Measurements from ENCODE around the gene ABCD2.
"Not testable (repeated sequence)": the region's sequence is repeated elsewhere in the genome, so short reads cannot be mapped to it uniquely, and the experiment has no call there.

Gene ABCD2

DNA sequence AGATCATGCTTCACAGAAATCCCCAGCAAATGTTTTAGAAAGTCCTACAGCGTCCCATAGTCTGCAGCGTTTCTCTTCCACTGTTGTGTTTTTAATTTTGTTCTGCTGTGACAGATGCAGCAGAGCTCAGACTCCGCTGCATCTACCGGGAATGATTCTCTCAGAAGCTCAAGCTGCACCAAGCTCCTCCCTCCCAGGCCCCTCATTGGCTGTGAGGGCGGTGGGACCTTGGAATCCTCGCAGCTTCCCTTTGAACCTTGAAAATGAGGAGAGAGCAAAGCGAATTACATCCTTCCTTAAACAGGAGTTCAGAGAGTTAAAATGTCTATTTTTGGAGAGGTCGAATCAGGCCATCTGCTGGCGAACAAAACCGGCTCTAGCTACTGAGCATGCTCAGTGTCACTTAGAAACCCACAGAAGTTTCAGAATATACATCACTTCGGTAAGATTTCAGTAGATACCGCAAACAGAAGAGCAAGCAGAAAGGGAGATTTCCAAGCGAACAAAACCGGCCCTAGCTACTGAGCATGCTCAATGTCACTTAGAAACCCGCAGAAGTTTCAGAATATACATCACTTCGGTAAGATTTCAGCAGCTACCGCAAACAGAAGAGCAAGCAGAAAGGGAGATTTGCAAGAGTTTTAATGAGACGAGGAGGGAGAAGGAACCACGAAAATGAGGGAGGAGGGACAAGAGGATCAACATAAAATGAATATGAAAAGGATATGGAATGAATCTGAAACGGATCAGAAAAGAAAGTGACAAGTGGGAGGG is at the start of gene ABCD2:
TSS of gene ABCD2 (minus strand) at position 144 of the 774 bp plus-strand sequence. CDS start 188 bp downstream, outside the sequence.
- DNase-seq: peak; percentile 65

DNA sequence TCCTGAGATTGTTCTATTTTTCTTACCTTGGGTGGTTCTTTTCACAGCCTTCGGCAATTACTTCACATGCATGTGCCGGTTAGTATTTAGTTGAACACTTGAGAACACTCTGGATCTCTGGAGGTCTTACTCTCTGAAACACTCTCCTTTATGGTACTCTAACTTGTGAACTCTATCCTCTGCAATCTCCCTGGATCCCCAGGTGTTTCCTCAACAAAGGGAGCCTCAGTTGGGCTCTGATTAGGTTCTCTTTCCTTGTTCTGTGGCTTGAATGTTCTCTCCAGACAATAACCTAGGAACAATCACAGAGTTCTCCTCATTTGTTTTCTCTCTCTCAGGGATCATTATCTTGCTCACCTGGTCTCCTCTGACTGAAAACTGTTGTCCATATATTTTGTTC is 40.5 kb upstream of the ABCD2 start:
- DNase-seq: no peak

DNA sequence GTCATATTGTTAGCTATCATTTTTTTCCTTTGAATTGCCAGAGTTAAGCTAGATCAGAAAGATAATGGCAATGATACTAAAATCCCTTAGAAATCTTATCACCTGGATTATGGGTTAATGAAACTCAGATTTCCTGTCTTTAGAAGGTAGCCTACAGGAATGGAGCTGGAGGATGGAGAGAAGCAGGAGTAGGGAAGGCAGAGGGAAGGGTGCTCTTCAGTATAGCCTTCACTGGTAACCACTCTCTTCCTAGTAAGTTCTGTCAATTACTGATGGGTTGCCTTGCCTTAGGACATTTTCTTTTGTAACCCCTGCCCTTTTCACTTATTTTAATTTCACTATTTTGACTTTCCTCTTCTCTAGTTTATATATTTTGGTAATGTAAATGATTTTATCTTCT is 27.8 kb upstream of the ABCD2 start:
- no peak for DNase-seq

DNA sequence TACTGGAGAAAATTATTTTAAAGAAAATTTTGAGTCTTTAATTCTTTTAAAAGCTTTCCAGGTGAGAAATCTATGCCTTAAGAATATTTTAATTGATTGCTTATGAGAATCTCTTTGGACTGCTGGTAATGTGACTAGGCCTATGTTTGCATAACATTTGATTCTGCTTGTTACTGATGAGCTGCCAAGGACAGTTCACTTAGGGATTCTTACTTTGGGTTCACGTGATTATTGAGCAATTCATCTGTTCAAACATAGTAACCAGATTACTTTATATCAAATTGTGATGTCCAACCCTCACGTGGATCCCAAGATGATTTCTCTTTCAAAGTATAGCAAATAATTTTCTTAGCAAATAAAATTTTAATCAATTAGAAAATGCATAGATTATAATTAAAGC is 27.4 kb upstream of the ABCD2 start:
- no peak for DNase-seq

DNA sequence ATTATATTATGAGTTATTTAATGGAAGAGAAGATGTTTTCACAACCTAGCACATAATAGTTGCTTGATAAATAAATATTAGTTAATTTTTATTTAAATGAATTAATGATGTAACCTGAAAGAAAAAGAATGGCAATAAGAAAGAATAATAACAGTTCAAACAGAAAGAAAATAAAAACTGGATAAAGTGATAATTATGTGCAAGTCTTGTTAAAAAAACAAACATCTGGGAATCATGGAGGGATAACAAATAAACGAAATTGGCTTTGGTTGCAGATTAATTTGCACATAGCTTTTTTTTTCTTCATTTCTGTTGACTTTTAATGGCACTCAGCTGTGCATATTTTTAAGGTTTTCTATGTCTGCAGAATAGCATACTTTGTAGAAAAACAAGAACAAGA is 23.4 kb upstream of the ABCD2 start:
- no peak for DNase-seq

DNA sequence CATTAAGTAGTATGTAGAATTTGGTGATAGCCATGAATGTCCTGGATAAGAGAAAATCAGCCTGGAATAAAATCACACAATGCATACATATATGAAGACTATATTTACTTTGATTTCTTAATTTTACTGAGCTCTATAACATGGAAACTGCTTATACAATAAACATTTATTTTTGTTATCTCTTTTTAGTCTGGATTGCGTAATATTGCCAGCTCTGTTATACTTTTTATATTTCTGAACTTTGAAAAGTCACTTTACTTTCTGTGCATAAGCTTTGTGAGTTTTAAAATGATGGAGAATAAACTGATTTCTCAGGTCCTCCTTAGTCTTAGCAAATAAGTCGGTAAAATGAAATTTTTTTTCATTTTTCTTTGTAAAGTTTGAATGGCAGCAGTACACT is 19.2 kb upstream of the ABCD2 start:
- no peak for DNase-seq

DNA sequence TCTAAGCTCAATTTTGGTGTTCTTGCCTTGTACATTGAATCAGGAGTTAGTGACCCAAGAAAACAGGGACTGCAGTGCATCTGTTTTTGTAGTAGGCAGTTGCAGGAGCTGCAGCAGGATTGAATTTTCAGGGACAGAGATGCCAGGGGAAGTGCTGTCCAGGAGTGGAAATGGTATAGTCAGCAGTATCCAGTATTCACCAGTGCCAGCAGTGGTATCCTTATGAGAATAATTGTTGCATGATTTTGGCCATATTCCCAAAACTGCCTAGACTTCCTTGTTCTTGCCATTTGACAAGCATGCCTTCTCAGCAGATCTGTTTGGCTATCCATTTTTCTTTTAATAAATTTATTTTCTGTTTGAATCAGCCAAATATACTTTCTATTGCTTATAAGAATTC is 18.6 kb upstream of the ABCD2 start:
- DNase-seq: no peak

DNA sequence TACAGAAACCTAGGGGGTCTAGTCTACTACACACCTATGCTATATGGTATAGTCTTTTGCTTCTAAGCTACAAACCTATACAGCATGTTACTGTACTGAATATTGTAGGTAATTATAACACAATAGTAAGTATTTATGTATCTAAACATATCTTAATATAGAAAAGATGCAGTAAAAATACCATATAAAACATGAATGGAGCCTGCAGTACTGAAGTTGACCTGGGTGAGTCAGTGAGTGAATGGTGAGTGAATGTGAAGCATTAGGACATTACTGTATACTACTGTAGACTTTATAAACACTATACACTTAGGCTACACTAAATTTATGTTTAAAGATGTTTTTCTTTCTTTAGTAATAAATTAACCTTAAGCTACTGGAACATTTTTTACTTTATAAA is 13.1 kb upstream of the ABCD2 start:
- DNase-seq: no peak

DNA sequence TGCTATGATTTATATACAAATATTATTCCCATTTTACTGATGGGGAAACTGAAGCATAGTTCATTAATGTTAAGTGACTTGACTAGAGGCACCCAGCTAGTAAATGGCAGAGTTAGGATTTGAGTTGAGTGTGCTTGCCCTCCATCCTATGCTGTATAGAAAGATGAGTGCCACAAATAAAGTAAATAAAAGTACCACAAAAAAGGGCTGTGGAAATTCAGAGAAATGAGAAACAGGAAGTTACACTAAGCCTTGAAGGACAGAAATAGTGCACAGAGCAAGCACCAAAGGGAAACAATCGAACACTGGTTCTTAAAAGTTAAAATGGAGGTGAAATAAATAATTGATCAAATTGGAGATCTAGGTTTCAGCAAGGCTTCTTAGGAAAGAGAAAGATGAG is 9.2 kb upstream of the ABCD2 start:
- DNase-seq: no peak

DNA sequence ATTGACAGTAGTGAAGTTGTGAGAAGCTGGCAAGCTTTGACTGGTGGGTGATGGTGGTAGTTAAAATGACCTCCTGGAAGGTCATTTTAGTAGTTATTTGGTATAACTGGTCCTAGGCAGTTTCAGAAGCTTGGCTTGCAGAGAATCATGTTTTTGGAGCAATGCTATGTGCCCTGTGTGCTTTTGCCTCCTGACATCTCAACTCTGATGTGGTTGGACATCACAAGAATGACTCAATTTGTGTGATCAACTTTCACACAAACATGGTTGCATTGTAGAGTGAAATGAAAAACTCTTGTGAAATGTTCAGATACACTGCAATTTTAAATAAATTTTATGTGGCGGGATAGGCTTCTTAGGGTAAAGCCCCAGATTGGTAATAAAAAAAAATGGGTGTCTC is 8.3 kb upstream of the ABCD2 start:
- DNase-seq: no peak

DNA sequence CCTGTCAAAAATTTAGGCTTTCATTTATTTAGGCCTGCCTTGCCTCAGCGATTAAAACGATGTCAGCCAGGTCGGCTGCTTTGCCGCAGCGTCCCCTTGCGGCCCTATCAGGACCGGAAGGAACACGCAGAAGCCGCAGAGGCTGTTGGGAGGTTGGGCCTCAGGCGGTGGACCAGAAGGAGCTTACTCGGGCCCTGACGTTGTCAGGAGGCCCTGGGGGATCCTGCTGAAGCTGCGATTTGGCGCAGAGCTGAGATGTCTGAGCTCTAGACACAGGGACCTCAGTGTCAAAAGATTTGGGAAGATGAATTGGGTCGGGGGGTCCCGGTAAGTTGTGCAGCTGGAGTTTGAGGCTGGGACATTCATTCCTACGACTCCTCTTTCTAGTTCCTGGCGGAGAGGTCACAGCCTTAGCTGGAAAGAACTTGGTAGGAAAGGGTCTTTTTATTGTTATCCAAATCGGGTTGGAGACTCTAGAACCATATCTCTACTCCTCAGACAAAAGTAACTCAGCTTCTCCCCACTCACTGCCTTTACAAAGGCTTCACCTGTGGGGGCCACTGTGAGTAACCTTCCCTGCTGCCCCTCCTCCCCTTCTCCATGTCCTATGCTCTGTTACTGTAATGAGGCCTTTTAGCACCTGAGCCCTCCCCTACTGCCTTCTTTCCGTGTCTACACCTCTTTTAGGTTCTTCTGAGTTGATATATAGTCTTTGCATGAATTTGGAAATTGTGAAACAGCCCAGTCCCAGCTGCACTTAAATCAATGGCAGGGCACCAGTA is 6.6 kb upstream of the ABCD2 start:
- no peak for DNase-seq

DNA sequence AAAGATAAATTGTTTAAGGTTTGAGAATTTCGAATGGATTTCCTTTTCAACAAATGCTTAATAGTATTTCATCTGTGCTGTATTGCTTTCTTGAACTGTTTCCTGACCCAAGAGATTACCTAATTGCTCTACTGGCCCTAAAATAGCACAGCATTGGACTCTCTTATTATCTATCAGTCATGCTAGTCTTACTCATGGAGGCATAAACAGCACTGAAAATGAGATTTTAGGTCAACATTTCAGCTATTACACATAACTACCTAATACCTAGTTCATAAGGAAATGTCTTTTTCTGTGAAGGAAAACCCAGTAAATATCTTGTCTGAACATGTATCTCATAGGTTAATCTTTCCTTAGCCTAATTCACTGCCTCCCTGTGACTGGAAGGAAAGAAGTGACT is 4.3 kb upstream of the ABCD2 start:
- no peak for DNase-seq

DNA sequence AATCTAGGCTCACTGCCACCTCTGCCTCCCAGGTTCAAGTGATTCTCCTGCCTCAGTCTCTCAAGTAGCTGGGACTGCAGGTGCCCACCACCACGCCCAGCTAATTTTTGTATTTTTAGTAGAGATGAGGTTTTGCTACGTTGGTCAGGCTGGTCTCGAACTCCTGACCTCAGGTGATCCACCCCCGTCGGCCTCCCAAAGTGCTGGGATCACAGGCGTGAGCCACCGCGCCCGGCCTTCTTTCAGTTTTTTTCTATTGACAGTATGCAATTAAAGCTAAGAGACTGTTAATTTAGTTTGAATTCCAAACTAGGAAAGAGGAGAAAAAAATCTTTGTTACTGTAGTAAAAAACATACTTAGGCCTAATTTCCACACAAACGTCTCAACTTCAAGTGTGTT is 3.6 kb upstream of the ABCD2 start:
- DNase-seq: not testable (repeated sequence)

DNA sequence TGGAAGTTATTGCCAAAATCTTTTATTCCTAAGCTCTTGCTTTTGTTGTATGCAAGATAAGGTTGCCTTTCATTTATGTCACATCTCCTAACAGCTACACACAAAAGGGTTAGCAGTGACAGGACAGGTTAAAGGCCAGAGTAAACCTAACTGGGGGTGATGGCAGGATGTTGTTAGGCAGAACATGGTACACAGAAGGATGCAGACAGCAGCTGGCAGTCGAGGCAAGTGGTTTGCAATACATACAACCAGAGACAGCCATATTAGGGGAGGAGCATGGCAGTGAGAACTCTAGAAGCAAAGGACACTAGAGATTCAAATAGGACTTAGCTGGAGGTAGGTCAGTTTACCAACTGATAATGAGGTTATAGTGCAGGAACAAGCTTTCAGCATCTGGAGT is 2.7 kb upstream of the ABCD2 start:
- no peak for DNase-seq

DNA sequence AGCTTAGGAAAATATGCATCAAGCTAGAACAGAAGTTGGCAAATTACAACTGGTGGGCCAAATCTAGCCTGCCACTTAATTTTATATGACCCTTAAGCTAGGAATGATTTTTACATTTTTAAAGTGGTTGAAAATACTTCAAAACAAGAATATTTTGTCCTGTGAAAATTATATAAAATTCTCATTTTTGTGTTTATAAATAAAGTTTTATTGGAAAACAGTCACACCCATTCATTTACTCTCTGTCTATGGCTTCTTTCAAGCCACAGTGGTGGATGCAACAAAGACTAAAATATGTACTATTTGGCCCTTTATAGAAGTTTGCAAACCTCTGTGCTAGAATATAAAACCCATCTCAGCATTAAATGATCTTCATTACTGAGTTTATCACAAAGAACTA is 2.1 kb upstream of the ABCD2 start:
- DNase-seq: no peak

DNA sequence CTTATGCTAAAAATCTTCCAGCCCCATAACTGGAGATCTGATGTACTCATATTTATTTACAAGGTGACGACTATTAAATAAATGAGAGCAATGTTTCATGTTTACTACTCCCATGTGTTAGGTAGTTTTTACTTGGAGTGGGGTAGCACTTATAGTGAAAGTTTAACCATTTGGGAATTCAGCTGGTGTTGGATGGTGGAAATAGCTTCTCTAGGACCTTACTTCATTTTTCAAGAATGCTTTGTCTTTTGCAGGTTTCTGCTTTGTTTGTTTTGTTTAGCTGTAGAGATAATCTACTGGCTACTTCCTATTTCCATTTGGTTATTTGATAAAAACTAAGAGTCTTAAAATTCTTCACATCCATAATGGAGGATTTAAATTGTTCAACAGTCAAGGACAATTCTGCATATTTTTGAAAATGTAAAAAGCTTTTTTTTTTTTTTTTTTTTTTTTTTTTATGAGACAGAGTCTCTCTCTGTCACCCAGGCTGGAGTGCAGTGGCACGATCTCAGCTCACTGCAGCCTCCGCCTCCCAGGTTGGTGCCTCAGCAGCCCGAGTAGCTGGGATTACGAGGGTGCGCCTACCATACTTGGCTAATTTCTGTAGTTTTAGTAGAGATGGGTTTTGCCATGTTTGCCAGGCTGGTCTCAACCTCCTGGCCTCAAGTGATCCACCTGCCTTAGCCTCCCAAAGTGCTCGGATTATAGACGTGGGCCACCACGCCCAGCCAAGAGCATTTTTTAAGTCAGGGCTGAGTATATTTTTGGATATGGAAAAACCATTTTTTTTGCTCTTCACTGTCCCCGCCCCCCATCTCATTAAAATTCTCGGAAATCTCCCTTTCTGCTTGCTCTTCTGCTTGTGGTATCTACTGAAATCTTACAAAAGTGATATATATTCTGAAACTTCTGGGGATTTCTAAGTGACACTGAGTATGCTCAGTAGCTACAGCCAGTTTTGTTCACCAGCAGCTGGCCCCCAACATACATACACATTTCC is 1.4 kb upstream of the ABCD2 start:
- DNase-seq: no peak

DNA sequence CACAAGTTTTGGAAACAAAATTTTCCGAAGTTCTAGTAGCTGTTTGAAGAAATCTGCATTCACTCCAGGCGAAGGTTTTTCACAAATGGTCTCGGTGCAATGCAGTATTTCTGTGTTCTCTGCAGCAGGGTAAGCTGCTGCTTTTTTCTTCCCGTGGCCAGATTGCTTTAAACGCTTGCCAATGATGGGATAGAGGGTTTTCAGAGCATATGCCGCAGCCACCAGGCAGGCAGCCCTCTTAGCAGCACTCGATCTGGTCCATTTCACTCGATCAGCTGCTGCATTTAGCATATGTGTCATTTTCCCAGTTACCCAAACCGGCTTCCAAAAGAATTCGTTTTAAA is 315 bp downstream of the ABCD2 start:
- DNase-seq: no peak

DNA sequence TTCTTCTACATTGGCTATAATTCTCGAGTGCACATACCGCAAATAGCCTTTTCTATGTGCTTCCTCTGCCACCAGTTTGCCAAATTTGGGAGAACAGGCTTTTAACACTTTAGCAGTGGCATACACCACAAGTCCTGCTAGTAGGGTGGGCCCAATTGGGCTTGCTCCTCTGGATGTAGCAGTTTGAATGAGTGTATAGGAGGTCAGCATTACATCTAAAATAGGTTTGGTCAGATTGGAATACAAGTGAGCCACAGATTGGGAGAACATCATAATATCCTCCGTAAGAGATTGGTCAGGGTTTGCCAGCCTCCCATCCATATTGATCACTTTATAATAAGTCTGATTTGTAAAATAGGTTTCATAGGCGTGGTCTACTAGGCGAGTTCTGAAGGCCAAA is 902 bp downstream of the ABCD2 start:
- no peak for DNase-seq

DNA sequence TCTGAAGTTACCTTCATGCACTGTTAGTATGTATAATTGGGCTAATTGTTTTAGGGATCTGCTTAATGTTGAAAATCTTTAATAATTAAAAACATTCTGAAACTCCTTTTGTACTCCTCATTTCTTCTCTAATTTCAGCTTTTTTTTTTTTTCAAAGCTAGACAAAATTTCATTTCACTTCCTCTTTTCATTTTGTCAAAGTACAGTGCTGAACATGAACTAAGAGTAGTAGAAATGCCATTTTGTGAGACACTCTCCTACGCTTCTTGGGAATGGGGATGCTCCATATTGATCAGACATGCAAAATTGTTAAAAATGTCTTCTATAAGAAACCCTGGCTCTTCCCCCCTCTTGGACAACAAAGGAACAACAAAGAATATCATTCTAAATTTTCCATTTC is 1.7 kb downstream of the ABCD2 start:
- no peak for DNase-seq

DNA sequence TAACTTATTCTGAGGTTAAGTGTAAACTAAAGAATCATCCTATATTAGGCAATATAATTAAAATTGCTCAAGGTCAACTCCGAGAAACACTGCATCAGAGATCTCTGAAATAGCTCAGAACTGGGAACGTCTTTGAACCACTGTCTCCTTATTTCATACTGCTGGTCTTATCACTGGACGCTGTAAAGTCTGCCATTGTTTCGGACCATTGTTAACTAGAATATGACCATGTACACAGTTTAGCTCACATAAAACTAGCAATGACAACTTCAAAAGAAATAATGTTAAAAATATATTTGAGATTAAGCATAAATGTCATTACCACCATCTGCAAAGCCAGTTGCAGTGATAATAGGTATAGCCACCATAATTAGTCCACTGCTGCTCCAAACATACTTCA is 2.9 kb downstream of the ABCD2 start:
- no peak for DNase-seq

DNA sequence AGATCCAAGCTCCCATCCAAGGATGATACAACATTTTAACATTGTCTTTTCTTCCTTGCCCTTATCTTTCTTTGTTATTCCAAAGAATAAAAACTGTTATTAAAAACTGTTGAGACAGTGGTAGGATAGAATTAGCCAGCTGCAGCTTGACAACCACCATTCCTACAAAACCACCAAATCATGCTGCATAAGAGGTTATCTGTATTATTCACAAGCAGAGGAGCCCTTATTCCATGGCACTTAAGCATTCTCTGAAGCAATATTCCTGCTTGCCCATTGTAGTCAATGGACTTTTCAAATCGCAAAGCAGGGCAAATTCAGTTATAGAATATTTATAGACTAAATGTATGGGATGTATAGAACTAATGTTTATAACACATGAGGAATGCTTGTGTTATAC is 3.4 kb downstream of the ABCD2 start:
- DNase-seq: no peak

DNA sequence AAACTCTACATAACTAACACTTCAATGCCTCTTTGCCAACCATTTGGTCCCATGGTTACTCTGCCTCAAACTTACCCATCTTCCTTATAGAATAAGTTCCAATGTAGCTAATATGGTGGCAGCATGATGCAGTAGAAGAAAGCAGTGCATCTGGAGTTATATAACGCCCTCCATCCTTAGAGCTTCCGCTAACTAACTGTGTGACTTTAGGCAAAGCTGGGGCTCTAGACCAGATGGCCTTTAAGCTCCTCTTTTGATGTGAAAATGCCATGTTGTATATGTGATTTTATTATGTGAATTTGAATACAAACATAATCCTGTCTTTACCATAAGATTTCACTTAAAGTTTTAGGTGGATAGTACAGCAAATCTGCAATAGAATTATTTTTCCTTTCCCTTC is 6.1 kb downstream of the ABCD2 start:
- no peak for DNase-seq

DNA sequence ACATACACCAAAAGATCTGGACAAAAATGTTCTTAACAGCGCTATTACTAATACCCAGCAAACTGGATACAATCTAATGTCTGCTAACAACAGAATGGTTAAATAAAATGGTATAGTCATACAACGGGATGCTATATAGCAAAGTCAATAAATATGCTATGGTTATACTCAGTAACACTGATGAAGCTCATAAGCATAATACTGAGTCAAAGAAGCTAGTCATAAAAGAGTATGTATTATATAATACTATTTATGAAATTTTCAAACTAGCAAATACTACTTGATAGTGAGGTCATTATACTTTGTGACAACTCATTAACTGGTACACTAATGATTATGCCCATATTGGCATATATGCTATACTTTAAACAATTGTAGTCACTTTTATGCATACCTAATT is 7.4 kb downstream of the ABCD2 start:
- DNase-seq: no peak

DNA sequence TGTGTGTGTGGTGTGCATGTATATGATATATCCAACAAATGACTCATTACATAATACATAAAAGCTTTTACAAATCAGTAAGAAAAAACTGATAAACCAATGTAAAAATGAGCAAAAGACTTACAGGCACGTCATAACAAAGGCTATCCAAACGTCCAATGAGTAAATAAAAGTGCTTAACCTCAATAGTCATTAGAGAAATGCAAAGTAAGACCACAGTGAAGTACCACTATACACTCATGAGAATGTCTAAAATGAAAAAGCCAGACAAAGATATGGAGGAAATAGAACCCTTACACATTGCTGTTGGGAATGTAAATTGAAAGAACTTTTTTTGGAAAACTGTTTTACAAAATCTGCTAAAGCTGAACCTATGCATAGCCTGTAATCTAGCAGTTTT is 7.8 kb downstream of the ABCD2 start:
- DNase-seq: no peak
